Fibroblast of pulmonary artery (primary cell): ENCODE results near the gene NRP2.

Source experiments
- DNase-seq: peaks from one replicate; pipeline ENCODE4 v3.0.0-alpha.2; 2010; ENCODE audit warnings: low read depth
- H3K4me3 ChIP-seq: replicated peaks from 2 replicates; pipeline ENCODE4 v1.5.1; 2011; ENCODE audit warnings: low read depth, mild to moderate bottlenecking, control low read depth, low read length, moderate library complexity
- TF ChIP-seq, protein P1 (sequence below): IDR thresholded peaks from 2 replicates; pipeline ENCODE4 v1.5.1; 2011; ENCODE audit warnings: mild to moderate bottlenecking, control low read depth, low read length, inconsistent platforms; ENCODE audit errors: missing control alignments

Gene NRP2

GRCh38 chr2:205789906-205790305 lies 107.6 kb downstream of the NRP2 start:
- TF ChIP-seq, protein P1, sequence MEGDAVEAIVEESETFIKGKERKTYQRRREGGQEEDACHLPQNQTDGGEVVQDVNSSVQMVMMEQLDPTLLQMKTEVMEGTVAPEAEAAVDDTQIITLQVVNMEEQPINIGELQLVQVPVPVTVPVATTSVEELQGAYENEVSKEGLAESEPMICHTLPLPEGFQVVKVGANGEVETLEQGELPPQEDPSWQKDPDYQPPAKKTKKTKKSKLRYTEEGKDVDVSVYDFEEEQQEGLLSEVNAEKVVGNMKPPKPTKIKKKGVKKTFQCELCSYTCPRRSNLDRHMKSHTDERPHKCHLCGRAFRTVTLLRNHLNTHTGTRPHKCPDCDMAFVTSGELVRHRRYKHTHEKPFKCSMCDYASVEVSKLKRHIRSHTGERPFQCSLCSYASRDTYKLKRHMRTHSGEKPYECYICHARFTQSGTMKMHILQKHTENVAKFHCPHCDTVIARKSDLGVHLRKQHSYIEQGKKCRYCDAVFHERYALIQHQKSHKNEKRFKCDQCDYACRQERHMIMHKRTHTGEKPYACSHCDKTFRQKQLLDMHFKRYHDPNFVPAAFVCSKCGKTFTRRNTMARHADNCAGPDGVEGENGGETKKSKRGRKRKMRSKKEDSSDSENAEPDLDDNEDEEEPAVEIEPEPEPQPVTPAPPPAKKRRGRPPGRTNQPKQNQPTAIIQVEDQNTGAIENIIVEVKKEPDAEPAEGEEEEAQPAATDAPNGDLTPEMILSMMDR, result no peak
- no peak for DNase-seq
- H3K4me3 ChIP-seq, result no peak overlapping the region

GRCh38 chr2:205792908-205793307 lies 110.6 kb downstream of the NRP2 start:
- TF ChIP-seq, protein P1, result no peak
- no peak overlapping the region for H3K4me3 ChIP-seq
- no peak for DNase-seq

DNA sequence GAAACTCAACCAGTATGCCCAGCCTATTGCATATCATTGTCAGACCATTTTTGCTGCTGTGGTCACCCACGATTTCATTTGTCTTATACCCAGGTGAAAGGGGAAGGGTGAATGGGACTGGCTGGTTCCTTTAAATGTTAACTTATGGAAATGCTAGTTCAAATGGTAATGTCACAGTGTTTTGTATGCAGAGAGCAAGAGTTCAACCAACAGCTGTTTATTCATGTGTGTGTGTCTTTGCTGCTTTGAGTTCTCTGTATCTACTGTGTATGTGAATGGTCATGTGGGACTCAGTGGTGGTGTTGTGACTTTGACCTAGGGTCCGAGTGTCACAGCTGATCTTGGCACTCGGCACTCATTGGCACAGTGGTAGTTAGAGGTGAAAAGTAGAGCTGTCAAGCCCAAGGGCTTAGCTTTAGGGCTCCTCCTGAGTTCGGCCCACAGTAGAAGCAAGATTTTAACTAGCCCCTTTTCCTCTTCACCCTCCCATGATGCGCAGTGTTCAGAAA lies 114.6 kb downstream of the NRP2 start:
- no peak for DNase-seq
- H3K4me3 ChIP-seq, result no peak overlapping the region
- TF ChIP-seq, protein P1, result no peak

DNA sequence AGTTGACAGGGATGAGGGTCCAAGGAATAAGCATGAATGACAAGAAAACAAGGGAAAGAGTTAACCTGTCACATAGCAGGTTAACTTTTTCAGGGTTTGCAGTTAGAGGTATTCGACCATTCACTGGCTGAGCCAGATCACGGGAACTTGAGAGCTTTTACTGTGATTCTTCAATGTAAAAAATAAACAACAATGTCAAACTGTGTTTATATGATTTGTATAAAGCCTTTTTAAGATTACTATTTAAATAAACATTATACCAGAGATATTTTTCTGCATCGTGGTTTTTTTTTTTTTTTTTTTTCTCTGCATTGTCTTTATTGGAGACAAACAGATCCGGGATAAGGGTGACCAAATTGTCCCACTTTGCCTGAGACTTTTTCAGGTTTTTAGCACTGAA lies 115.6 kb downstream of the NRP2 start:
- no peak overlapping the region for H3K4me3 ChIP-seq
- DNase-seq, result no peak
- TF ChIP-seq, protein P1, result no peak

- TF ChIP-seq, protein P1, result no peak
- H3K4me3 ChIP-seq, result no peak overlapping the region
- peak; percentile 12 for DNase-seq
Observed at GRCh38 chr2:205800224-205800623, 117.9 kb downstream of the NRP2 start.

- no peak overlapping the region for H3K4me3 ChIP-seq
- TF ChIP-seq, protein P1, result no peak
- DNase-seq, result peak; percentile 94
Observed at GRCh38 chr2:205800773-205801172, 118.5 kb downstream of the NRP2 start.

DNA sequence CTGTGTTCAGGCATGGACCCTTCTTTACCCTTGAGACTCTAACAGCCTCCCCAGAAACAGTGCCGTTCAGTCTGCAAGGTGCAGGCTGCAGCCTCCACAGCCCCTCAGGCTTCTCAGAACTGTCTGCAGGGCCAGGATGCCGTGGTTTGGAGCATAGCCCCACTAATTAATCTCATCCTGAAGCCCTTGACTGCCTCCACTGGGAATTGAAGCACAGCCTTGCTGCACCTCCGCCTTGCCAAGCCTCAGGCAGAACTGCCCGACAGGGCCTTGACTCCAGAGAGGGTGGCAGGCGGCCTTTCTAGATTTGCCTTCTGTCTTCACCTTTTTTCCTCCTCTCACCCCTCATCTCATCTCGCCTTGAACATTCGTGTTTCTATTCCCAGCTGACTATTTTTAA lies 119.8 kb downstream of the NRP2 start:
- TF ChIP-seq, protein P1, result no peak
- H3K4me3 ChIP-seq, result no peak overlapping the region
- DNase-seq, result no peak
